Liver (tissue), 9 donors: ENCODE data around the gene EGFR. TPM values are rescaled to one million over a fixed set of nuclear protein-coding genes. Genes with fewer than 3 reads are reported as not detected.

Experiments used
- DNase-seq: peaks from one replicate; pipeline ENCODE4 v3.0.0-alpha.2; 2017; ENCODE audit warnings: low spot score
- H3K27ac ChIP-seq, 2 donors: one replicate each; pipeline ENCODE4 v1.7.0; 2013; ENCODE audit warnings: inconsistent platforms in 2 of 2, low read length in 2 of 2, control low read depth in 1 of 2, low read depth in 1 of 2, mild to moderate bottlenecking in 1 of 2
- H3K27me3 ChIP-seq, 4 donors: one replicate each; pipeline versions ENCODE4 v1.6.1 to v1.7.0; 2013; ENCODE audit warnings: low read length in 3 of 4, inconsistent platforms in 1 of 4, mild to moderate bottlenecking in 1 of 4, moderate library complexity in 1 of 4; ENCODE audit not compliant: control insufficient read depth in 4 of 4, insufficient read depth in 4 of 4
- H3K36me3 ChIP-seq, 4 donors: one replicate each; pipeline versions ENCODE4 v1.6.1 to v1.7.0; 2013; ENCODE audit warnings: low read length in 3 of 4, mild to moderate bottlenecking in 3 of 4, low read depth in 1 of 4, moderate library complexity in 1 of 4; ENCODE audit not compliant: control insufficient read depth in 4 of 4, insufficient read depth in 3 of 4
- H3K4me1 ChIP-seq, 4 donors: one replicate each; pipeline versions ENCODE4 v1.6.1 to v1.7.0; 2013; ENCODE audit warnings: low read length in 3 of 4, mild to moderate bottlenecking in 3 of 4, moderate library complexity in 1 of 4; ENCODE audit not compliant: control insufficient read depth in 4 of 4, insufficient read depth in 4 of 4
- H3K4me3 ChIP-seq, 3 donors: one replicate each; pipeline versions ENCODE4 v1.6.1 to v1.7.0; 2013; ENCODE audit warnings: low read length in 3 of 3, control low read depth in 1 of 3, low read depth in 1 of 3, mild to moderate bottlenecking in 1 of 3
- H3K9ac ChIP-seq, 2 donors: one replicate each; pipeline ENCODE4 v1.7.0; 2013; ENCODE audit warnings: low read length in 2 of 2, mild to moderate bottlenecking in 2 of 2, moderate library complexity in 2 of 2, control low read depth in 1 of 2, low read depth in 1 of 2
- H3K9me3 ChIP-seq, 4 donors: one replicate each; pipeline versions ENCODE4 v1.6.1 to v1.7.0; 2013; ENCODE audit warnings: low read length in 3 of 4; ENCODE audit not compliant: control insufficient read depth in 4 of 4
- CTCF ChIP-seq: fragments of 150-350 bp; IDR thresholded peaks from 2 replicates; pipeline ENCODE4 v1.5.1; 2017; ENCODE audit warnings: improper control_type of control experiment, low read depth, low read length; ENCODE audit not compliant: missing input control
- EGR1 ChIP-seq, 2 donors: IDR thresholded peaks; 2 replicates each; pipeline ENCODE4 v1.6.1; 2016 to 2018; ENCODE audit warnings: antibody characterized with exemption in 2 of 2, low read depth in 2 of 2
- FOXA2 ChIP-seq: IDR thresholded peaks from 2 replicates; pipeline ENCODE4 v1.6.1; 2016; ENCODE audit warnings: antibody characterized with exemption
- HNF4A ChIP-seq, 2 donors: conservative IDR thresholded peaks; 2 replicates each; pipeline ENCODE4 v1.6.1; 2016; ENCODE audit warnings: antibody characterized with exemption in 2 of 2, mild to moderate bottlenecking in 2 of 2
- HNF4G ChIP-seq: IDR thresholded peaks from 2 replicates; pipeline ENCODE4 v1.6.1; 2016; ENCODE audit warnings: antibody characterized with exemption
- JUND ChIP-seq, 2 donors: IDR thresholded peaks; 2 replicates each; pipeline ENCODE4 v1.6.1; 2016; ENCODE audit warnings: antibody characterized with exemption in 2 of 2
- NR2F2 ChIP-seq: IDR thresholded peaks from 2 replicates; pipeline ENCODE4 v1.6.1; 2016; ENCODE audit warnings: antibody characterized with exemption
- RAD21 ChIP-seq, 2 donors: IDR thresholded peaks; 2 replicates each; pipeline ENCODE4 v1.6.1; 2016; ENCODE audit warnings: antibody characterized with exemption in 2 of 2, mild to moderate bottlenecking in 2 of 2
- REST ChIP-seq: IDR thresholded peaks from 2 replicates; pipeline ENCODE4 v1.6.1; 2016; ENCODE audit warnings: antibody characterized with exemption, mild to moderate bottlenecking
- RXRA ChIP-seq, 2 donors: IDR thresholded peaks; 2 replicates each; pipeline ENCODE4 v1.6.1; 2017 to 2018; ENCODE audit warnings: antibody characterized with exemption in 2 of 2, mild to moderate bottlenecking in 1 of 2
- SP1 ChIP-seq: IDR thresholded peaks from 2 replicates; pipeline ENCODE4 v1.6.1; 2018; ENCODE audit warnings: antibody characterized with exemption, mild to moderate bottlenecking
- TAF1 ChIP-seq: conservative IDR thresholded peaks from 2 replicates; pipeline ENCODE4 v1.6.1; 2016; ENCODE audit warnings: antibody characterized with exemption, mild to moderate bottlenecking
- YY1 ChIP-seq: IDR thresholded peaks from 2 replicates; pipeline ENCODE4 v1.6.1; 2016; ENCODE audit warnings: antibody characterized with exemption, mild to moderate bottlenecking
- WGBS: extraction: QIAGEN DNeasy Blood & Tissue Kit; methylation state at CpG from one replicate; pipeline ENCODE4 v1.1.7; 2013; 5-methylcytosine and 5-hydroxymethylcytosine counted together
- polyA plus RNA-seq, 2 donors: library from polyadenylated mRNA; stranded (reverse) in 1 of 2; unstranded in 1 of 2; fragments of 200-250 nt in 1 of 2; fragments of >200 nt in 1 of 2; fragmentation: Nextera tagmentation in 1 of 2; extraction: Ambion mirVana in 1 of 2; gene quantifications; one replicate each; pipeline versions ENCODE4 v1.2.1 to v1.2.3, GENCODE V29; 2013 to 2015
- total RNA-seq, 2 donors: library from RNA; depleted of rRNA; stranded (reverse); fragments of >200 nt; gene quantifications; one replicate each; pipeline ENCODE4 v1.2.3, GENCODE V29; 2014
- TF ChIP-seq, protein P1 (sequence below): IDR thresholded peaks from 2 replicates; pipeline ENCODE4 v1.6.1; 2016; ENCODE audit warnings: antibody characterized with exemption
- TF ChIP-seq, protein P2 (sequence below): IDR thresholded peaks from 2 replicates; pipeline ENCODE4 v1.6.1; 2016; ENCODE audit warnings: antibody characterized with exemption
- donor health status: healthy.
- donor health status: healthy.
- donor health status: healthy.
- donor health status: healthy.
- donor health status: healthy.

The EGFR gene
- total and polyA plus RNA-seq, 4 donors, result 22.6 to 37.0 (median 27.7) TPM

DNA sequence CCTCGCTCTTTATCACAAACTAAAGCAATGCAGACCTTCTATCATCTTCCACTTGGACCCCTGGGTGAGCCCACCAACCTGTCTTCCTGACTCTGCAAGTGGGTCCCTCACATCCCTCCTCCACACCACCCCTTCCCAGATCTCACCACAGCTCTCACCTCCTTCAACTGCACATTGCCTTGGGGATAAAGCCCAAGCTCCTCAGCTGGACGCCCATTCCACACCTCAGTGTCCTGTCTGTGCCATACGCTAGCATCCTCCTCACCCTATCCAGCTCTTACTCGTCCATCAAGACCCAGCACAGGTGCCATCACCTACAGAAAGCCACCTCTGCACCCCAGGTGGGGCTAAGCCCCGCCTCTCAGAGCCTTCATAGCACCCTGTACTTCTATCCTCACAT is 205.3 kb downstream of the EGFR start:
- H3K4me1 ChIP-seq, result no peaks in the 10 kb centered on the region
- 86% methylated on average over 5 of the region's 5 CpGs for WGBS
- DNase-seq, result no peak

GRCh38 chr7:55224810-55225209 is 206.0 kb downstream of the EGFR start:
- DNase-seq, result no peak
- WGBS, result 90% methylated on average over 2 of the region's 2 CpGs
- H3K4me3 ChIP-seq, result no peak overlapping the region

More for the DNA sequence above, 205.3 kb downstream of the EGFR start:
- H3K9ac ChIP-seq, result no peak overlapping the region
- H3K27ac ChIP-seq, result no peak overlapping the region
- H3K36me3 ChIP-seq, result no peaks in the 10 kb centered on the region
- H3K9me3 ChIP-seq, result no peaks in the 10 kb centered on the region
- H3K27me3 ChIP-seq, result no peaks in the 10 kb centered on the region
- no peak for TF ChIP-seq CTCF
- TF ChIP-seq RAD21 (IDR thresholded peaks at IDR 0.05), result no peak
- no peak for TF ChIP-seq JUND (IDR thresholded peaks at IDR 0.05)
- no peak for TF ChIP-seq SP1
- H3K4me3 ChIP-seq, result no peak overlapping the region

GRCh38 chr7:55230014-55230413 is 211.2 kb downstream of the EGFR start:
- H3K27ac ChIP-seq, result no peak overlapping the region
- H3K4me1 ChIP-seq, result no peaks in the 10 kb centered on the region
- DNase-seq, result no peak
- no peak overlapping the region for H3K9ac ChIP-seq
- H3K27me3 ChIP-seq, result peaks cover 0 to 2% (median 0%) of the 10 kb centered on the region in 4 donors
- H3K4me3 ChIP-seq, result no peak overlapping the region
- H3K9me3 ChIP-seq, result no peaks in the 10 kb centered on the region
- WGBS, result 67% methylated on average over 1 of the region's 1 CpG
- no peaks in the 10 kb centered on the region for H3K36me3 ChIP-seq
- no peak for TF ChIP-seq NR2F2
- no peak for TF ChIP-seq HNF4G
- TF ChIP-seq CTCF, result no peak
- no peak for TF ChIP-seq FOXA2
- TF ChIP-seq RXRA (IDR thresholded peaks at IDR 0.05), result no peak
- no peak for TF ChIP-seq JUND (IDR thresholded peaks at IDR 0.05)
- no peak for TF ChIP-seq YY1
- TF ChIP-seq TAF1, result no peak
- TF ChIP-seq, protein P1, sequence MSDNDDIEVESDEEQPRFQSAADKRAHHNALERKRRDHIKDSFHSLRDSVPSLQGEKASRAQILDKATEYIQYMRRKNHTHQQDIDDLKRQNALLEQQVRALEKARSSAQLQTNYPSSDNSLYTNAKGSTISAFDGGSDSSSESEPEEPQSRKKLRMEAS, result no peak
- TF ChIP-seq REST, result no peak
- TF ChIP-seq, protein P2, sequence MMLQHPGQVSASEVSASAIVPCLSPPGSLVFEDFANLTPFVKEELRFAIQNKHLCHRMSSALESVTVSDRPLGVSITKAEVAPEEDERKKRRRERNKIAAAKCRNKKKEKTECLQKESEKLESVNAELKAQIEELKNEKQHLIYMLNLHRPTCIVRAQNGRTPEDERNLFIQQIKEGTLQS, result no peak
- no peak for TF ChIP-seq HNF4A (conservative IDR thresholded peaks at IDR 0.05)
- no peak for TF ChIP-seq EGR1 (IDR thresholded peaks at IDR 0.05; ENCODE audit: low read depth in 2 of 2)

More at GRCh38 chr7:55224810-55225209, 206.0 kb downstream of the EGFR start:
- Histone ChIP-seq H3K9ac (no peak overlapping the region), H3K4me1 (no peaks in the 10 kb centered on the region), H3K27ac (no peak overlapping the region), H3K27me3 (no peaks in the 10 kb centered on the region), H3K9me3 (no peaks in the 10 kb centered on the region), H3K36me3 (no peaks in the 10 kb centered on the region)
- TF ChIP-seq CTCF, result no peak
